ENCODE data around the gene ACADVL. TPM values are rescaled to one million over a fixed set of nuclear protein-coding genes. Genes with fewer than 3 reads are reported as not detected.
A peak's percentile ranks its signal among the peaks of the same experiment; 100 is the strongest.

ACADVL gene
- total RNA-seq, 2 experiments from 2014 or later, result 364 to 370 TPM

DNA sequence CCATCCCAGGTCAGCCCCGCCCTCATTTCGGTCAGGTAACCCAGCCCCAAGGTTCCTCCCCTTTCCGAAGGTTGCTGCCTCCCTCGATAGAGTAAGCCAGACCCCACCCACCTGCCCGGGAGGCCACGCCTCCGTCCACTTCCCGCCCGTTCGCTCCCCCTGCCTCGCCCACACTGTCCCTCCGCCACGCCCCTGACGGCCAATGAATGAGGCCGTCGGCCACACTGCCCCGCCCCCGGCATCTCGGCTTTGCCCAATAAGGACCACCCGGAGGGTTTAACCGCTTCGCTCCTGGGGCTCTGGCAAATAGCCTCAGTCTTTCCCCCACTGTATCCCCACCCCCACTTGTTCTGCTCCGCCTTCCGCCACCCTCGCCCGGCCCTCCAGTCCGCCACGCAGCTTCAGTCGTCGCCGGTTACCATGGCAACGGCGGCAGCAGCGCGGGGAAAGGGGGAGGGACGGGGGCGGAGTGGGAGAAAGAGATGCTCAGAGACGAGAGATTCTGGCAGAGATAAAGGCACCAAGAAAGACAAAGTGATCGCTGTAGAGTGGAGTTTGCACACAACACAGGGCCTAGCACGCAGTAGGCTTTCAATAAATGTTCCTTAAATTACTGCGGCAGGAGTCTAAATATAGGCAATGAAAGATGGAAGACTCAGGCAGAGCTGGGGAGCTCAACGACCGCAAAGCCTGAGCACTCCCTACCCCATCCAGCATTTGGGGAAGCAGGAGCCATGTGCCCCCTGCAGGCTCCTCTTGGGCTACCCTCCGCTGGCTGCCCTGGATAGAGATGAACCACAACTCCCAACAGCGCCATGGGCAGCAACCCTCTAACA is 5.2 kb upstream of the ACADVL start:
- peak overlapping the region; percentile 82 for H3K4me3 Mint-ChIP-seq
- CTCF ChIA-PET, result interaction anchor here (0.8 to 2.1 kb wide), 6 partner anchors 9 to 221 kb away, joined by 3 to 13 read pairs (median 3); partner anchors contain the start of genes NEURL4 and SLC16A13
- DNase-seq, result peak; percentile 99
- H3K9me3 Mint-ChIP-seq, result no peaks in the 10 kb centered on the region
- peaks cover 18% of the 10 kb centered on the region for H3K27me3 Mint-ChIP-seq
- H3K4me1 Mint-ChIP-seq, result peaks cover 47% of the 10 kb centered on the region
- POLR2A ChIA-PET, result interaction anchor here (0.6 to 1.5 kb wide), 9 partner anchors 11 to 184 kb away, joined by 3 to 6 read pairs (median 4); partner anchors contain the start of gene SLC16A13
- H3K27ac Mint-ChIP-seq, result peak overlapping the region; percentile 81
- no peaks in the 10 kb centered on the region for H3K36me3 Mint-ChIP-seq (ENCODE audit: low read depth)

DNA sequence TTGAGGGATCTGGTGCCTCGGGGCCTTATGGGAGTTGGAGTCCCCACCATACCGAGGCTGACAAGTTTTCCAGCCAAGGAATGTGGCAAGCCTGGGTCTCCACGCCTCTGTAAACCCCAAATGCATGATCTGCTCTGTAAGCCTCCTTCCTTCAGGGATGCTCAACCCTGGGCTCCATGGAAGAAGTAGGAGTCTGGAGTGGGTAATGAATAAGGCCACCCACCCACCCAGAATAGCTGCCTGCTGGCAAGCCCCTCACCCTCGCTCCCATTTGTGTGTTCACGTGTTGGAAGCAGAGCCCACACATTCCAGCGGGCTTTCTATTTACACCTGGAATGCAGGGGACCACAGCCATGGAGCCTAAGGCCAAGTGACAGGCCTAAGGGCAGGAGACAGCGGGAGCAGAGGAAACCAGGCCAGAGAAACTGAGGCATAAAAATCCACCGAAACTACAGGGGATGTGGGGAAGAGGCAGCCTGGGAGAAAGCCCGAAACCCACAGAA is 4.6 kb upstream of the ACADVL start:
- no peaks in the 10 kb centered on the region for H3K9me3 Mint-ChIP-seq
- no peaks in the 10 kb centered on the region for H3K36me3 Mint-ChIP-seq (ENCODE audit: low read depth)
- CTCF ChIA-PET, result interaction anchor here (0.8 to 2.1 kb wide), 4 partner anchors 9 to 221 kb away, joined by 3 to 13 read pairs (median 3); no protein-coding TSS in a partner anchor
- H3K4me3 Mint-ChIP-seq, result peak overlapping the region; percentile 82
- peak overlapping the region; percentile 81 for H3K27ac Mint-ChIP-seq
- POLR2A ChIA-PET, result interaction anchor here (0.6 to 1.5 kb wide), 5 partner anchors 16 to 184 kb away, joined by 3 to 6 read pairs (median 5); partner anchors contain the start of gene SLC16A13
- peaks cover 14% of the 10 kb centered on the region for H3K27me3 Mint-ChIP-seq
- peaks cover 50% of the 10 kb centered on the region for H3K4me1 Mint-ChIP-seq
- DNase-seq, result no peak

DNA sequence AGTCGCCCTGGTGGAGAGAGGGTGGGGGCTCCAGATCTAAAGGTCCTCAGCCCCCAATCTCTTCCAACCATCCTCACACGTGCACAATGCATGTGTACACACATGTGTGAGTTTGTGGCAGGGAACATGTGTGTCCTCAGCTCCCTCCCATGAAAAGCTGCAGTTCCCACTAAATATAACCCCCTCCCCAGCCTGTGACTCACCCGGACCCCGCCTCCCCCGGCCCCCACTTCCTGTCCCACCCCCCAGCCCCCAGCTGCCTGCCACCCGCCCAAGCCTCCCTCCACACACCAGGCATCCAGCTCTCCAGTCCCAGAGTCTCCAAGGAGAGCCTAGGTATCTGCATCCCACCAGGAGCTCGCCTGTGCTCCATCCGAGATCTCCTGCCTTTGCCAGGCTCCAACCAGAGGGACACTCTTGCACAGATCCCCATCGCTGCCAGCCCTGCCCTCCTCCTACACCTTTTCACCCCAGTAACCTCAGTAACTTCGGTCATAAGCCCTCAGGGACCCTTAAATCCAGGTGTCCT is 4.0 kb upstream of the ACADVL start:
- H3K27me3 Mint-ChIP-seq, result peaks cover 12% of the 10 kb centered on the region
- ChIA-PET POLR2A (interaction anchor here (0.7 to 1.1 kb wide), 2 partner anchors 16 to 252 kb away, joined by 3 read pairs; no protein-coding TSS in a partner anchor), CTCF (interaction anchor here (1.6 kb wide), 1 partner anchor 68 kb away, joined by 3 read pairs; no protein-coding TSS in a partner anchor)
- H3K4me1 Mint-ChIP-seq, result peaks cover 55% of the 10 kb centered on the region
- H3K27ac Mint-ChIP-seq, result no peak overlapping the region
- no peak for DNase-seq
- no peak overlapping the region for H3K4me3 Mint-ChIP-seq
- peaks cover under 1% of the 10 kb centered on the region for H3K36me3 Mint-ChIP-seq (ENCODE audit: low read depth)
- H3K9me3 Mint-ChIP-seq, result no peaks in the 10 kb centered on the region

GRCh38 chr17:7216242-7217112 is 3.3 kb upstream of the ACADVL start:
- Mint-ChIP-seq H3K27me3 (peaks cover 12% of the 10 kb centered on the region), H3K4me1 (peaks cover 63% of the 10 kb centered on the region), H3K9me3 (no peaks in the 10 kb centered on the region), H3K4me3 (no peak overlapping the region), H3K36me3 (ENCODE audit: low read depth) (peaks cover 8% of the 10 kb centered on the region), H3K27ac (no peak overlapping the region)
- DNase-seq, result no peak
- CTCF ChIA-PET, result interaction anchor here (1.6 kb wide), 1 partner anchor 69 kb away, joined by 3 read pairs; no protein-coding TSS in a partner anchor
- POLR2A ChIA-PET, result interaction anchor here (0.7 kb wide), 1 partner anchor 252 kb away, joined by 3 read pairs; no protein-coding TSS in a partner anchor

GRCh38 chr17:7217113-7217987 is 2.4 kb upstream of the ACADVL start:
- ChIA-PET POLR2A (interaction anchor here (8.4 kb wide), 1 partner anchor 23 kb away, joined by 100 read pairs; the partner anchor contains the start of genes GABARAP and PHF23), CTCF (interaction anchor here (0.6 to 1.6 kb wide), 2 partner anchors 70 to 257 kb away, joined by 3 read pairs; no protein-coding TSS in a partner anchor)
- no peak for DNase-seq
- no peak overlapping the region for H3K27ac Mint-ChIP-seq
- peaks cover 6% of the 10 kb centered on the region for H3K27me3 Mint-ChIP-seq
- H3K4me1 Mint-ChIP-seq, result peaks cover 66% of the 10 kb centered on the region
- peaks cover 17% of the 10 kb centered on the region for H3K36me3 Mint-ChIP-seq (ENCODE audit: low read depth)
- H3K9me3 Mint-ChIP-seq, result no peaks in the 10 kb centered on the region
- no peak overlapping the region for H3K4me3 Mint-ChIP-seq

GRCh38 chr17:7218166-7218565 is 1.6 kb upstream of the ACADVL start:
- H3K9me3 Mint-ChIP-seq, result no peaks in the 10 kb centered on the region
- ChIA-PET CTCF (interaction anchor here (5.2 kb wide), 1 partner anchor 19 kb away, joined by 44 read pairs; the partner anchor contains the start of genes DVL2 and PHF23), POLR2A (interaction anchor here (0.9 to 8.4 kb wide), 4 partner anchors 17 to 119 kb away, joined by 3 to 100 read pairs (median 16); partner anchors contain the start of genes DVL2, GABARAP and PHF23)
- H3K4me3 Mint-ChIP-seq, result no peak overlapping the region
- H3K27ac Mint-ChIP-seq, result no peak overlapping the region
- no peak for DNase-seq
- H3K36me3 Mint-ChIP-seq (ENCODE audit: low read depth), result peaks cover 20% of the 10 kb centered on the region
- H3K27me3 Mint-ChIP-seq, result peaks cover 5% of the 10 kb centered on the region
- H3K4me1 Mint-ChIP-seq, result peaks cover 66% of the 10 kb centered on the region

- no peak for DNase-seq
- peaks cover 26% of the 10 kb centered on the region for H3K36me3 Mint-ChIP-seq (ENCODE audit: low read depth)
- POLR2A ChIA-PET, result interaction anchor here (0.9 to 8.4 kb wide), 6 partner anchors 16 to 365 kb away, joined by 3 to 100 read pairs (median 5); partner anchors contain the start of genes DVL2, GABARAP, MPDU1 and PHF23
These were observed 980 bp upstream of the ACADVL start for GRCh38 chr17:7218758-7219157.

DNA sequence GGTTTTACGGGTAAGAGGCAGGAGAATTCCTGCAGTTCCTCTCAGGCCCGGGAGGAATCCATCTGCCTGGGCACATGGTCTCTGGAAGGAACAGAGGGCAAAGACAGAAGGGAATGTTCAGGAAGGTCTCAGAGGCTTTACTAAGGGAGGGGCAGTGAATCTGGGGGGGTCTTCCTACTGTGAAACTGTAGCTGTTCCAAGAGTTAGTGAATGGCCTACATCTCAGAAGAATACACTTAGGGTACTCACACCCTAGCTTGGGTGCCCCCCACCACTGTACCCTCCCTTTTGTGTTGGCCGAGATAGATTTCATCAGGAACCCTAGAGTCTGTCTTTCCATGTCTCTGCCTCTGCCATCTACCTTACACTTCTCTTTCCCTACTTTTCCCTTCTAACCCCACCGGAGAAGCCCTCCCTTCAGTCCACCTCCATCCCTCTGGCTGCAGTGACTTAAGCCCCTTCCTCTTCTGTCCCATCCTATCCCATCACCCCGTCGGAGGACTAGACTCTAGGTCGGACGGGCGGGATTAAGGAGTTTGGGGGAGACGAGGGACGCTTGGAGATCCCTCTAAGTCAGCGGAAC is 418 bp upstream of the ACADVL start:
- DNase-seq, result no peak
- H3K9me3 Mint-ChIP-seq, result no peaks in the 10 kb centered on the region
- CTCF ChIA-PET, result interaction anchor here (0.9 to 5.2 kb wide), 9 partner anchors 16 to 217 kb away, joined by 3 to 61 read pairs (median 3); partner anchors contain the start of genes DVL2, GABARAP, PHF23 and SLC16A13
- peak overlapping the region; percentile 93 for H3K4me3 Mint-ChIP-seq
- no peaks in the 10 kb centered on the region for H3K27me3 Mint-ChIP-seq
- H3K27ac Mint-ChIP-seq, result peak overlapping the region; percentile 89
- H3K36me3 Mint-ChIP-seq (ENCODE audit: low read depth), result peaks cover 31% of the 10 kb centered on the region
- peaks cover 55% of the 10 kb centered on the region for H3K4me1 Mint-ChIP-seq
- POLR2A ChIA-PET, result interaction anchor here (0.9 to 8.4 kb wide), 10 partner anchors 10 to 364 kb away, joined by 3 to 100 read pairs (median 6); partner anchors contain the start of genes DVL2, GABARAP, MPDU1 and PHF23

More at GRCh38 chr17:7218758-7219157, 980 bp upstream of the ACADVL start:
- CTCF ChIA-PET, result interaction anchor here (0.9 to 5.2 kb wide), 5 partner anchors 16 to 183 kb away, joined by 3 to 61 read pairs (median 19); partner anchors contain the start of genes DVL2, GABARAP, PHF23 and SLC16A13
- Mint-ChIP-seq H3K4me3 (peak overlapping the region; percentile 93), H3K4me1 (peaks cover 60% of the 10 kb centered on the region), H3K9me3 (no peaks in the 10 kb centered on the region), H3K27ac (no peak overlapping the region), H3K27me3 (no peaks in the 10 kb centered on the region)

DNA sequence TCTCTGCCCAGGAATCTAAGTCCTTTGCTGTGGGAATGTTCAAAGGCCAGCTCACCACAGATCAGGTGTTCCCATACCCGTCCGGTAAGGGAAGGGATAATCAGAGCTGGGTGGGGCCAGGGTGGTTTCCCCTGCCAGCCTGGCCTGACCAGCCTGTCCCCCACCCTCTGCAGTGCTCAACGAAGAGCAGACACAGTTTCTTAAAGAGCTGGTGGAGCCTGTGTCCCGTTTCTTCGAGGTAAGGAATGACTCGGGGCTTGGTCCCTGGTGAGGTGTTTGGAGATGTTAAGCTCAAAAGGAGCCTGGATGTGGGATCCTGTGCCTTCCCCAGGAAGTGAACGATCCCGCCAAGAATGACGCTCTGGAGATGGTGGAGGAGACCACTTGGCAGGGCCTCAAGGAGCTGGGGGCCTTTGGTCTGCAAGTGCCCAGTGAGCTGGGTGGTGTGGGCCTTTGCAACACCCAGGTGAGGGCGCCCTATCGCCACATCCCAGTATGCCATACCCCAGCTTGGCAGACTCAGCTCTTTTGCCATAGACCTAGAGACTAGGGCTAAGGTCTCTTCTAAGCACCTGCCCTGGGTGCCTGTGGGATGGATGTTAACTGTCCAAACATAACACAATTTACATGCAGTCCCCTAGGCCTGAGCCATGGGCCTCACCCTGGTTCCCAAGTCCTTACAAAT is 997 bp downstream of the ACADVL start:
- Mint-ChIP-seq H3K4me3 (peak overlapping the region; percentile 93), H3K27me3 (no peaks in the 10 kb centered on the region), H3K9me3 (no peaks in the 10 kb centered on the region), H3K27ac (peak overlapping the region; percentile 84), H3K36me3 (ENCODE audit: low read depth) (peaks cover 41% of the 10 kb centered on the region), H3K4me1 (peaks cover 43% of the 10 kb centered on the region)
- peak; percentile 76 for DNase-seq
- ChIA-PET CTCF (interaction anchor here (0.7 to 5.2 kb wide), 21 partner anchors 10 to 216 kb away, joined by 3 to 61 read pairs (median 3); partner anchors contain the start of genes ACAP1, CTDNEP1, DVL2 and ELP5), POLR2A (interaction anchor here (0.6 to 8.4 kb wide), 11 partner anchors 10 to 363 kb away, joined by 3 to 100 read pairs (median 7); partner anchors contain the start of genes CTDNEP1, DVL2, ELP5 and GABARAP)
